Liver (tissue), 3 donors: ENCODE data around the gene SLC24A3.

Experiments used
- ATF3 ChIP-seq: IDR thresholded peaks from 2 replicates; pipeline ENCODE4 v1.6.1; 2016; ENCODE audit warnings: antibody characterized with exemption
- CTCF ChIP-seq: fragments of 150-350 bp; IDR thresholded peaks from 2 replicates; pipeline ENCODE4 v1.5.1; 2017; ENCODE audit warnings: improper control_type of control experiment, low read depth, low read length; ENCODE audit not compliant: missing input control
- EGR1 ChIP-seq, 2 donors: IDR thresholded peaks; 2 replicates each; pipeline ENCODE4 v1.6.1; 2016 to 2018; ENCODE audit warnings: antibody characterized with exemption in 2 of 2, low read depth in 2 of 2
- RAD21 ChIP-seq, 2 donors: IDR thresholded peaks; 2 replicates each; pipeline ENCODE4 v1.6.1; 2016; ENCODE audit warnings: antibody characterized with exemption in 2 of 2, mild to moderate bottlenecking in 2 of 2
- REST ChIP-seq: IDR thresholded peaks from 2 replicates; pipeline ENCODE4 v1.6.1; 2016; ENCODE audit warnings: antibody characterized with exemption, mild to moderate bottlenecking
- SP1 ChIP-seq: IDR thresholded peaks from 2 replicates; pipeline ENCODE4 v1.6.1; 2018; ENCODE audit warnings: antibody characterized with exemption, mild to moderate bottlenecking
- TAF1 ChIP-seq: conservative IDR thresholded peaks from 2 replicates; pipeline ENCODE4 v1.6.1; 2016; ENCODE audit warnings: antibody characterized with exemption, mild to moderate bottlenecking
- YY1 ChIP-seq: IDR thresholded peaks from 2 replicates; pipeline ENCODE4 v1.6.1; 2016; ENCODE audit warnings: antibody characterized with exemption, mild to moderate bottlenecking
- donor health status: healthy.
- donor health status: healthy.

GRCh38 chr20:19642860-19643259, 430.4 kb downstream of the SLC24A3 start:
- TF ChIP-seq RAD21 (IDR thresholded peaks at IDR 0.05): no peak
- TF ChIP-seq CTCF: no peak
- no peak for TF ChIP-seq TAF1
- TF ChIP-seq REST: no peak
- TF ChIP-seq YY1: no peak
- no peak for TF ChIP-seq SP1
- no peak for TF ChIP-seq ATF3
- no peak for TF ChIP-seq EGR1 (IDR thresholded peaks at IDR 0.05; ENCODE audit: low read depth in 2 of 2)
